Mesothelial cell of epicardium (in vitro differentiated cells): ENCODE measurements around the gene PHAF1. TPM values are rescaled to one million over a fixed set of nuclear protein-coding genes. Genes with fewer than 3 reads are reported as not detected.
A peak's percentile ranks its signal among the peaks of the same experiment; 100 is the strongest.

Experiments used
- DNase-seq, 2 experiments: peaks; one replicate each; pipeline ENCODE4 v3.0.0; 2021; ENCODE audit warnings: low spot score in 2 of 2; ENCODE audit not compliant: unreplicated experiment in 2 of 2
- H3K27ac Mint-ChIP-seq: 2 replicates; pipeline ENCODE4 v1.8.0; 2021; ENCODE audit warnings: mixed read lengths
- H3K27me3 Mint-ChIP-seq: 2 replicates; pipeline ENCODE4 v1.8.0; 2021; ENCODE audit warnings: low read depth, mixed read lengths
- H3K36me3 Mint-ChIP-seq: 2 replicates; pipeline ENCODE4 v1.8.0; 2021; ENCODE audit warnings: mixed read lengths
- H3K4me1 Mint-ChIP-seq: 2 replicates; pipeline ENCODE4 v1.8.0; 2021; ENCODE audit warnings: mixed read lengths
- H3K4me3 Mint-ChIP-seq: 2 replicates; pipeline ENCODE4 v1.8.0; 2021; ENCODE audit warnings: mild to moderate bottlenecking, moderate library complexity, mixed read lengths
- H3K9me3 Mint-ChIP-seq: 2 replicates; pipeline ENCODE4 v1.8.0; 2021; ENCODE audit warnings: mixed read lengths
- CTCF ChIP-seq: fragments of 200-600 bp; sonication (generic); IDR thresholded peaks from one replicate; pipeline ENCODE4 v1.5.0; 2021; ENCODE audit warnings: antibody characterized with exemption; ENCODE audit not compliant: unreplicated experiment
- total RNA-seq: library from RNA; stranded (reverse); gene quantifications from 3 replicates; pipeline ENCODE4 v1.2.1, GENCODE V29; 2021

Gene PHAF1
- total RNA-seq, 1 donor from 2014 or later, result 20.9 TPM

DNA sequence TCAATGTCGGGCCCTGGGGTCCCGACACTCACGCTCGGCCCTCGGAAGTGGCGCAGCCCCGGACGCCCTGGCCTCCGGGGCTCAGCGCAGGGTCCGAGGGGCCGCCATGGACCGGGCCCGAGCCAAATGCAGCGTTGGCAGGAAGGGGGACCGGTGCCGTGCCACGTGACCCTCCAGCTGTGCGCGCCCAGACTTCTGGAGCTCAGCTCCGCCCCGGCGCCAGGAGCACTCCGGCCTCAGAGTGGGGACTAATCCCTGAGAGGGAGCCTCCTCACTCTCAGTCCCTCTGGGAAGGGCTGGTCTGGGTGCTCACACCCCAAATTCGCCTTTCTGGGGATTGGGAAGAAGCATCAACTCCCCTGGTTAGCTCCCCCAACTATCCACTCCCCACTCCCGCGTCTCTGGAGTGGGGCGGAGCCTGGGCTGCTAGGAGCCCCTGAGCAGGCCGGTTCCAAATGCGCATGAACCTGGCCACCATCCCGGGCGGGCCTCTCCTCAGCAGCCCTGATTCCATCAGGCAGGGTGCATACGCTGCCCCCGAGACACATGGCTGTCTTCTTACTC, 41.2 kb downstream of the PHAF1 start, which contains the start of gene B3GNT9:
B3GNT9 (minus strand) TSS at position 166 of the 564 bp plus-strand sequence. CDS start 513 bp downstream, outside the sequence.
- no peaks in the 10 kb centered on the region for H3K9me3 Mint-ChIP-seq
- peak within 1 kb of the TSS; percentile 66 for H3K27ac Mint-ChIP-seq
- peak in 1 of 2 experiments; percentile 73 for DNase-seq
- peaks cover 43% of the 10 kb centered on the region for H3K27me3 Mint-ChIP-seq
- peak within 1 kb of the TSS; percentile 77 for H3K4me3 Mint-ChIP-seq
- H3K36me3 Mint-ChIP-seq, result peaks cover 10% of the 10 kb centered on the region
- TF ChIP-seq CTCF, result no peak
- peaks cover 8% of the 10 kb centered on the region for H3K4me1 Mint-ChIP-seq

DNA sequence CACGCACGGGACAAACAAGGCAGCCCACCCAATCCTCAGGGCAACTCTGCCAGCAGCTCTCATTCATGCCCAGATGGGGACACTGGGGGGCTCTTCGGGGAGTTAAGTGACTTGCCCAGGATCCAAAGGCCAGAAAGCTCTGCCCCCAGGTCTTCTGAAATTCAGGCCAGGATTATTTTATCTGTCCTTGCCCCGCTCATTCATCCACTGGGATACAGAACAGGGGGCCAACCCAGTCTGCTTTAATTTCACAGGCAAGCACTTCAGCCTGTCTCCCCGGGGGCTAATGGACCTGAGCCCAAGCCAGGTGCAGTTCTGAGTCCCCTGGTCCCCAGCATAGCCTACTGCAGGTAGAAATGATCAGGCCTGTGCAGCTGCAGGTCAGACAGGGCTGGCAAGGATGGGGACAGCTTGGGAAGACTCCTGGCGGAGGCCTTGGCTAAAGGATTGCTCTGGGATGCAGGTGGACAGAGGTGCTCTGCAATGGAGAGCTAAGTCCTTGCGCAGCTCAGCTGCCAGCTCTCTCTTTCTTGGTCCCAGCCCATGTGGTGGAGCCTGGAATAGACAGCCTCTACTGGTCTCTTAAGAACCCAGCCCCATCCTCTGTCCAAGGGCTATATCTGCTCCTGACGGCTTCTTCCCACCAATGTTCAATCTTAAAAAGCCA, 41.8 kb downstream of the PHAF1 start:
- Mint-ChIP-seq H3K9me3 (no peaks in the 10 kb centered on the region), H3K27ac (no peak overlapping the region), H3K4me3 (peak overlapping the region; percentile 77), H3K36me3 (peaks cover 10% of the 10 kb centered on the region), H3K27me3 (peaks cover 49% of the 10 kb centered on the region), H3K4me1 (peaks cover 8% of the 10 kb centered on the region)
- TF ChIP-seq CTCF, result no peak
- no peak for DNase-seq

GRCh38 chr16:67154578-67155294, 45.0 kb downstream of the PHAF1 start:
- Mint-ChIP-seq H3K9me3 (no peaks in the 10 kb centered on the region), H3K4me3 (peak overlapping the region; percentile 53), H3K27ac (no peak overlapping the region), H3K36me3 (no peaks in the 10 kb centered on the region), H3K27me3 (peaks cover 74% of the 10 kb centered on the region), H3K4me1 (peaks cover 8% of the 10 kb centered on the region)
- TF ChIP-seq CTCF, result no peak
- DNase-seq, result no peak

- Mint-ChIP-seq H3K9me3 (no peaks in the 10 kb centered on the region), H3K36me3 (no peaks in the 10 kb centered on the region), H3K4me1 (peaks cover 13% of the 10 kb centered on the region), H3K27me3 (peaks cover 81% of the 10 kb centered on the region), H3K4me3 (peak overlapping the region; percentile 53), H3K27ac (no peak overlapping the region)
- TF ChIP-seq CTCF, result peak; percentile 98
- peak; percentile 81 to 93 for DNase-seq
These were observed 45.8 kb downstream of the PHAF1 start for GRCh38 chr16:67155295-67156142.

DNA sequence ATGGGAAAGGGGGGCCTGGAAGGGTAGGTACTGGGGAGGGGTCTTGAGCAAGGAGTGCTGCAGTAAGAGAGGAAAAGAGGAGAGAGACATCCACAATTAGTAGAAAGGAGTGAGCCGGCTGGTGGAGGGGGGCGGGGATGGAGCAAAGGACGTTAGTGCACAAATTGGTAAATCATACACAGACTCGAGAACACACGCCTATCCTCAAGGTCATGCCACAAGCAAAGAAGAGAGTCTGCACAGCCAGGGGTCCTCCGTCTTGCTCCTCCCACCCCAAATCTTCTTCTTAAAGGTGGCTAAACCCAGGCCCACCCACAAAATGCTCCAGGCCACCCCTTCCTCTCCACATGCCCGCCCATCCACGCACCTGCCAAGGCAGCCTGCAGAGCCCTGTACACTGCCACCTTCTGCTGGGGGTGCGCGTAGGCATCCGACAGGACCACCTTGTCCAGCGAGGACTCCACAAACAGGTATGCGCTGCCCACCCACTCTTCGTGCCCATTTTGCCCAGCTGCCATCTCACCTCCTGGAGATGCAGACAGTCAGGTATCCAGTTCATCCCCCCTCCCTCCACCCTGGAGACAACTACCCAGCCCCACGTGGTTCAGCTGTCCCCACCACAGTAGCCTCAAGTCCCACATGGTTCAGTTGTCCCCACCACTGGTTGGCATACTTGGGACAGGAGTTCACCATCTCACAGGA, 46.6 kb downstream of the PHAF1 start:
- DNase-seq, result no peak
- no peak for TF ChIP-seq CTCF
- H3K4me1 Mint-ChIP-seq, result peaks cover 15% of the 10 kb centered on the region
- peaks cover 85% of the 10 kb centered on the region for H3K27me3 Mint-ChIP-seq
- no peak overlapping the region for H3K27ac Mint-ChIP-seq
- no peak overlapping the region for H3K4me3 Mint-ChIP-seq
- no peaks in the 10 kb centered on the region for H3K9me3 Mint-ChIP-seq
- H3K36me3 Mint-ChIP-seq, result no peaks in the 10 kb centered on the region
